ENCODE data around the gene SF3B3.

- TF ChIP-seq CTCF (IDR thresholded peaks at IDR 0.05) (no peak), POLR2AphosphoS5 (IDR thresholded peaks at IDR 0.05; ENCODE audit: low read depth, low read length) (no peak), SIN3A (IDR thresholded peaks at IDR 0.05; ENCODE audit: borderline replicate concordance, insufficient read depth, low read depth, low read length) (no peak), REST (IDR thresholded peaks at IDR 0.05; ENCODE audit: insufficient read depth in 1 of 2, low read depth in 2 of 2, low read length in 1 of 2) (no peak)
Measured at GRCh38 chr16:70604407-70605282, 81.0 kb downstream of the SF3B3 start.
